ENCODE data around the gene TMEM140.

The TMEM140 gene

GRCh38 chr7:135175931-135176330 is 28.1 kb downstream of the TMEM140 start:
- DNase-seq = no peak

GRCh38 chr7:135177028-135177696 is 29.3 kb downstream of the TMEM140 start:
- no peak for DNase-seq

- no peak for DNase-seq
Observed at GRCh38 chr7:135178364-135178763, 30.5 kb downstream of the TMEM140 start.

GRCh38 chr7:135179321-135179925 is 31.6 kb downstream of the TMEM140 start:
- no peak for DNase-seq

GRCh38 chr7:135180122-135180521 is 32.2 kb downstream of the TMEM140 start:
- DNase-seq = no peak

- DNase-seq = no peak
Observed at GRCh38 chr7:135181261-135181928, 33.5 kb downstream of the TMEM140 start.

- no peak for DNase-seq
Observed at GRCh38 chr7:135181929-135182678, 34.2 kb downstream of the TMEM140 start.

- DNase-seq = no peak
Observed at GRCh38 chr7:135183478-135183877, 35.6 kb downstream of the TMEM140 start.

- DNase-seq = no peak
Observed at GRCh38 chr7:135184254-135184841, 36.5 kb downstream of the TMEM140 start.

GRCh38 chr7:135185471-135186260 is 37.8 kb downstream of the TMEM140 start:
- no peak for DNase-seq

GRCh38 chr7:135186261-135186540 is 38.3 kb downstream of the TMEM140 start:
- no peak for DNase-seq

GRCh38 chr7:135186841-135187253 is 39.0 kb downstream of the TMEM140 start:
- DNase-seq = no peak

GRCh38 chr7:135188298-135188984 is 40.6 kb downstream of the TMEM140 start:
- DNase-seq = no peak

- DNase-seq = no peak
Observed at GRCh38 chr7:135189221-135189662, 41.4 kb downstream of the TMEM140 start.

- DNase-seq = no peak
Observed at GRCh38 chr7:135189961-135190360, 42.1 kb downstream of the TMEM140 start.

GRCh38 chr7:135190703-135191102 is 42.8 kb downstream of the TMEM140 start:
- DNase-seq = no peak

- no peak for DNase-seq
Observed at GRCh38 chr7:135192914-135193536, 45.2 kb downstream of the TMEM140 start.

GRCh38 chr7:135193615-135194081 is 45.8 kb downstream of the TMEM140 start:
- DNase-seq = no peak

- no peak for DNase-seq
Observed at GRCh38 chr7:135194494-135195095, 46.7 kb downstream of the TMEM140 start.

GRCh38 chr7:135195156-135195555 is 47.3 kb downstream of the TMEM140 start:
- DNase-seq = no peak

All from NCI-H748 treated with DMSO at 0.1 percent for 48 hours (cell line).